Vagina (tissue), 2 donors: ENCODE measurements around the gene MYL2.

Source experiments
- CTCF ChIP-seq, 3 experiments: fragments of 450-650 bp in 2 of 3; fragments of 200-600 bp in 1 of 3; sonication (generic) in 1 of 3; IDR thresholded peaks; one replicate each; pipeline ENCODE4 v1.5.1; 2017 to 2019; ENCODE audit warnings: antibody characterized with exemption in 3 of 3, mild to moderate bottlenecking in 2 of 3, moderate library complexity in 2 of 3
- POLR2A ChIP-seq, 2 donors: fragments of 450-650 bp; IDR thresholded peaks; one replicate each; pipeline ENCODE4 v1.6.1; 2017; ENCODE audit warnings: antibody characterized with exemption in 2 of 2, mild to moderate bottlenecking in 2 of 2, moderate library complexity in 2 of 2
- POLR2AphosphoS5 ChIP-seq, 2 donors: sonication (generic); formaldehyde crosslinking; IDR thresholded peaks; one replicate each; pipeline ENCODE4 v1.9.0; 2017; ENCODE audit warnings: antibody characterized with exemption in 2 of 2, mild to moderate bottlenecking in 2 of 2, low read depth in 1 of 2; ENCODE audit not compliant: insufficient read depth in 1 of 2

GRCh38 chr12:110893956-110894355, 26.4 kb downstream of the MYL2 start:
- TF ChIP-seq CTCF (IDR thresholded peaks at IDR 0.05) (no peak), POLR2AphosphoS5 (IDR thresholded peaks at IDR 0.05; ENCODE audit: insufficient read depth in 1 of 2, low read depth in 1 of 2) (no peak), POLR2A (IDR thresholded peaks at IDR 0.05) (no peak)
